IPS DF 4.7 (cell line): Measurements from ENCODE around the gene PTGER3.
"Not testable (repeated sequence)": the region's sequence is repeated elsewhere in the genome, so short reads cannot be mapped to it uniquely, and the experiment has no call there.

ENCODE experiments used
- DNase-seq: peaks from one replicate; pipeline ENCODE4 v3.0.0-alpha.2; 2013; ENCODE audit warnings: low spot score; ENCODE audit errors: extremely low read depth

The PTGER3 gene

GRCh38 chr1:71014178-71014579 is 33.4 kb downstream of the PTGER3 start:
- no peak for DNase-seq

GRCh38 chr1:71002709-71003475 is 44.7 kb downstream of the PTGER3 start:
- DNase-seq: no peak

GRCh38 chr1:71001624-71002023 is 46.0 kb downstream of the PTGER3 start:
- no peak for DNase-seq

GRCh38 chr1:70997793-70998192 is 49.8 kb downstream of the PTGER3 start:
- DNase-seq: no peak

- no peak for DNase-seq
These were observed 52.8 kb downstream of the PTGER3 start for GRCh38 chr1:70994753-70995268.

- DNase-seq: no peak
These were observed 53.8 kb downstream of the PTGER3 start for GRCh38 chr1:70993798-70994197.

GRCh38 chr1:70992521-70992920 is 55.1 kb downstream of the PTGER3 start:
- DNase-seq: no peak

- DNase-seq: no peak
These were observed 57.0 kb downstream of the PTGER3 start for GRCh38 chr1:70990469-70991253.

GRCh38 chr1:70987497-70987896 is 60.1 kb downstream of the PTGER3 start:
- DNase-seq: no peak

- DNase-seq: not testable (repeated sequence)
These were observed 61.8 kb downstream of the PTGER3 start for GRCh38 chr1:70985776-70986225.

GRCh38 chr1:70985278-70985677 is 62.3 kb downstream of the PTGER3 start:
- DNase-seq: not testable (repeated sequence)

- no peak for DNase-seq
These were observed 67.3 kb downstream of the PTGER3 start for GRCh38 chr1:70980361-70980760.

- no peak for DNase-seq
These were observed 67.7 kb downstream of the PTGER3 start for GRCh38 chr1:70979881-70980280.

GRCh38 chr1:70979313-70979712 is 68.3 kb downstream of the PTGER3 start:
- no peak for DNase-seq

GRCh38 chr1:70978623-70979022 is 69.0 kb downstream of the PTGER3 start:
- DNase-seq: no peak

GRCh38 chr1:70977575-70977974 is 70.0 kb downstream of the PTGER3 start:
- DNase-seq: no peak

- no peak for DNase-seq
These were observed 70.6 kb downstream of the PTGER3 start for GRCh38 chr1:70977041-70977440.

- DNase-seq: no peak
These were observed 73.9 kb downstream of the PTGER3 start for GRCh38 chr1:70973754-70974153.

GRCh38 chr1:70970407-70970806 is 77.2 kb downstream of the PTGER3 start:
- no peak for DNase-seq

GRCh38 chr1:70966018-70966638 is 81.5 kb downstream of the PTGER3 start:
- DNase-seq: no peak

GRCh38 chr1:70963374-70963773 is 84.2 kb downstream of the PTGER3 start:
- DNase-seq: no peak
